GM23338 (cell line): ENCODE results near the gene MAGOH. TPM values are rescaled to one million over a fixed set of nuclear protein-coding genes. Genes with fewer than 3 reads are reported as not detected.

Experiments
- ATAC-seq: fragments of 200-7000 bp; cut with Tn5 transposase; 3 replicates; pipeline ENCODE4 v1.9.1; 2020
- DNase-seq: peaks from one replicate; pipeline ENCODE4 v3.0.0-alpha.2; 2015; ENCODE audit warnings: low spot score
- H2AFZ ChIP-seq: fragments of 200-600 bp; sonication (generic); 2 replicates; pipeline ENCODE4 v1.8.0; 2016; ENCODE audit warnings: antibody characterized with exemption, mild to moderate bottlenecking, moderate library complexity
- H3F3A ChIP-seq: fragments of 200-600 bp; sonication (generic); replicated peaks from 2 replicates; pipeline ENCODE4 v1.8.0; 2017; ENCODE audit warnings: antibody characterized with exemption, mixed run types, low read depth
- H3K27ac ChIP-seq: fragments of 200-600 bp; sonication (generic); 2 replicates; pipeline ENCODE4 v1.6.1; 2016; ENCODE audit warnings: low read depth
- H3K27me3 ChIP-seq: fragments of 200-600 bp; sonication (generic); 2 replicates; pipeline ENCODE4 v1.8.0; 2016; ENCODE audit warnings: mild to moderate bottlenecking, mixed run types, moderate library complexity; ENCODE audit not compliant: insufficient read depth
- H3K36me3 ChIP-seq: fragments of 200-600 bp; sonication (generic); 2 replicates; pipeline ENCODE4 v1.8.0; 2016; ENCODE audit warnings: mild to moderate bottlenecking; ENCODE audit not compliant: insufficient read depth
- H3K4me1 ChIP-seq: fragments of 200-600 bp; sonication (generic); 2 replicates; pipeline ENCODE4 v1.8.0; 2016; ENCODE audit warnings: mild to moderate bottlenecking, moderate library complexity; ENCODE audit not compliant: insufficient read depth
- H3K4me2 ChIP-seq: fragments of 200-600 bp; sonication (generic); 2 replicates; pipeline ENCODE4 v1.7.1; 2017; ENCODE audit warnings: mixed run types
- H3K4me3 ChIP-seq: fragments of 200-600 bp; sonication (generic); 2 replicates; pipeline ENCODE4 v1.6.1; 2016; ENCODE audit warnings: mixed run types
- H3K79me2 ChIP-seq: fragments of 200-600 bp; sonication (generic); replicated peaks from 2 replicates; pipeline ENCODE4 v1.8.0; 2017; ENCODE audit warnings: mild to moderate bottlenecking; ENCODE audit not compliant: insufficient read depth
- H3K9me2 ChIP-seq: fragments of 200-600 bp; sonication (generic); 2 replicates; pipeline ENCODE4 v1.8.0; 2017; ENCODE audit not compliant: insufficient read depth
- H4K20me1 ChIP-seq: fragments of 200-600 bp; sonication (generic); replicated peaks from 2 replicates; pipeline ENCODE4 v1.8.0; 2017; ENCODE audit warnings: mild to moderate bottlenecking; ENCODE audit not compliant: insufficient read depth
- H3K27ac Mint-ChIP-seq: 2 replicates; pipeline ENCODE4 v1.8.0; 2020; ENCODE audit warnings: inconsistent platforms, mild to moderate bottlenecking, moderate library complexity, mixed read lengths
- H3K27me3 Mint-ChIP-seq: 3 replicates; pipeline ENCODE4 v1.8.0; 2022; ENCODE audit warnings: low read depth, mild to moderate bottlenecking, moderate library complexity, mixed read lengths, inconsistent platforms; ENCODE audit not compliant: insufficient read depth, poor library complexity
- H3K36me3 Mint-ChIP-seq: 3 replicates; pipeline ENCODE4 v1.8.0; 2021; ENCODE audit warnings: low read depth, mild to moderate bottlenecking, inconsistent platforms, moderate library complexity, mixed read lengths
- H3K4me1 Mint-ChIP-seq: 3 replicates; pipeline ENCODE4 v1.8.0; 2020; ENCODE audit warnings: mild to moderate bottlenecking, inconsistent platforms, mixed read lengths
- H3K4me3 Mint-ChIP-seq: 3 replicates; pipeline ENCODE4 v1.8.0; 2021; ENCODE audit warnings: moderate library complexity, mild to moderate bottlenecking, inconsistent platforms, mixed read lengths
- H3K9me3 Mint-ChIP-seq: 3 replicates; pipeline ENCODE4 v1.8.0; 2020; ENCODE audit warnings: moderate library complexity, mild to moderate bottlenecking, inconsistent platforms, mixed read lengths
- CREB1 ChIP-seq: fragments of 250-450 bp; sonication (Bioruptor Pico); IDR thresholded peaks from 2 replicates; pipeline ENCODE4 v1.5.0; 2020; ENCODE audit warnings: low read depth, mild to moderate bottlenecking, moderate library complexity
- EZH2phosphoT487 ChIP-seq: fragments of 200-600 bp; sonication (generic); IDR thresholded peaks from one replicate; pipeline ENCODE4 v1.8.1; 2018; ENCODE audit warnings: antibody characterized with exemption; ENCODE audit not compliant: unreplicated experiment
- POLR2AphosphoS5 ChIP-seq: IDR thresholded peaks from 2 replicates; pipeline ENCODE4 v1.6.1; 2016; ENCODE audit warnings: antibody characterized with exemption, low read depth
- STAT1 ChIP-seq: IDR thresholded peaks from one replicate; pipeline ENCODE4 v1.6.1; 2016; ENCODE audit warnings: antibody characterized with exemption; ENCODE audit not compliant: unreplicated experiment
- ZNF114 ChIP-seq: fragments of 250-450 bp; sonication (Bioruptor Pico); IDR thresholded peaks from 2 replicates; pipeline ENCODE4 v1.5.0; 2020; ENCODE audit warnings: mild to moderate bottlenecking, moderate library complexity
- long read RNA-seq: library from polyadenylated mRNA; unstranded; transcript quantifications from one replicate; pipeline ENCODE4 v2.0.0, GENCODE V29; 2020; ENCODE audit not compliant: unreplicated experiment
- polyA plus RNA-seq: library from polyadenylated mRNA; unstranded; fragments of >200 nt; fragmentation: Nextera tagmentation; extraction: Ambion mirVana; gene quantifications from 2 replicates; pipeline ENCODE4 v1.2.1, GENCODE V29; 2016
- total RNA-seq: library from RNA; depleted of rRNA; stranded (reverse); fragments of >200 nt; shearing (Covaris generic); gene quantifications from 2 replicates; pipeline ENCODE4 v1.2.3, GENCODE V29; 2014; rRNA removed
- TF ChIP-seq, protein P1 (sequence below): IDR thresholded peaks from 2 replicates; pipeline ENCODE4 v1.6.1; 2016; ENCODE audit warnings: antibody characterized with exemption
- TF ChIP-seq, protein P2 (sequence below), 2 experiments: fragments of 200-600 bp in 1 of 2; sonication (generic) in 1 of 2; conservative IDR thresholded peaks; 2 replicates each; pipeline versions ENCODE4 v1.5.1 to v1.6.1; 2016 to 2017; ENCODE audit warnings: antibody characterized with exemption in 2 of 2, low read depth in 2 of 2, mild to moderate bottlenecking in 2 of 2, moderate library complexity in 1 of 2
- TF ChIP-seq, protein P3 (sequence below): IDR thresholded peaks from one replicate; pipeline ENCODE4 v1.6.1; 2018; ENCODE audit warnings: antibody characterized with exemption; ENCODE audit not compliant: unreplicated experiment

MAGOH gene
- total RNA-seq: 79.3 and 110 TPM in 2 replicates
- polyA plus RNA-seq: 181 and 185 TPM in 2 replicates
- long read RNA-seq, transcript MAGOH-202 (5 exons, 756 nt): major isoform, 11 of 16 reads
- long read RNA-seq, partial matches to known transcripts: 0 of 16 reads
- long read RNA-seq, other reads (novel, unspliced or antisense): 1 of 16 reads

GRCh38 chr1:53238197-53239155 lies at the start of gene MAGOH:
Gene MAGOH, minus strand, starts transcription at chr1:53238518. Its CDS starts 70 bp downstream, at chr1:53238448.
- Histone ChIP-seq H3K27ac (peak within 1 kb of the TSS; percentile 21; the same call in 1 of the 2 replicates), H3K4me1 (peaks cover 3% of the 10 kb centered on the region), H3K4me2 (peak within 1 kb of the TSS; percentile 99), H3K9me2 (no peaks in the 10 kb centered on the region), H3K4me3 (peak within 1 kb of the TSS; percentile 99), H3K36me3 (peaks cover 16% of the 10 kb centered on the region), H3K79me2 (peaks cover 29% of the 10 kb centered on the region), H3F3A (0 out of 2 replicates have a peak, but pooled peaks cover 4% of the 10 kb centered on the region), H3K27me3 (no peaks in the 10 kb centered on the region), H2AFZ (peak within 1 kb of the TSS; percentile 89), H4K20me1 (no peaks in the 10 kb centered on the region; the same call in 1 of the 2 replicates)
- ATAC-seq (peak; percentile 96), DNase-seq (peak; percentile 98)
- Mint-ChIP-seq H3K4me1 (peaks cover 7% of the 10 kb centered on the region), H3K36me3 (peaks cover 20% of the 10 kb centered on the region), H3K4me3 (peak within 1 kb of the TSS; percentile 92), H3K27ac (peak within 1 kb of the TSS; percentile 94), H3K9me3 (peaks cover 3% of the 10 kb centered on the region; the same call in 1 of the 3 replicates), H3K27me3 (peaks cover 16% of the 10 kb centered on the region)
- TF ChIP-seq, protein P1, sequence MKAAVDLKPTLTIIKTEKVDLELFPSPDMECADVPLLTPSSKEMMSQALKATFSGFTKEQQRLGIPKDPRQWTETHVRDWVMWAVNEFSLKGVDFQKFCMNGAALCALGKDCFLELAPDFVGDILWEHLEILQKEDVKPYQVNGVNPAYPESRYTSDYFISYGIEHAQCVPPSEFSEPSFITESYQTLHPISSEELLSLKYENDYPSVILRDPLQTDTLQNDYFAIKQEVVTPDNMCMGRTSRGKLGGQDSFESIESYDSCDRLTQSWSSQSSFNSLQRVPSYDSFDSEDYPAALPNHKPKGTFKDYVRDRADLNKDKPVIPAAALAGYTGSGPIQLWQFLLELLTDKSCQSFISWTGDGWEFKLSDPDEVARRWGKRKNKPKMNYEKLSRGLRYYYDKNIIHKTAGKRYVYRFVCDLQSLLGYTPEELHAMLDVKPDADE: peak; percentile 79
- no peak for TF ChIP-seq ZNF114
- no peak for TF ChIP-seq EZH2phosphoT487
- TF ChIP-seq CREB1: peak; percentile 99
- TF ChIP-seq, protein P2, sequence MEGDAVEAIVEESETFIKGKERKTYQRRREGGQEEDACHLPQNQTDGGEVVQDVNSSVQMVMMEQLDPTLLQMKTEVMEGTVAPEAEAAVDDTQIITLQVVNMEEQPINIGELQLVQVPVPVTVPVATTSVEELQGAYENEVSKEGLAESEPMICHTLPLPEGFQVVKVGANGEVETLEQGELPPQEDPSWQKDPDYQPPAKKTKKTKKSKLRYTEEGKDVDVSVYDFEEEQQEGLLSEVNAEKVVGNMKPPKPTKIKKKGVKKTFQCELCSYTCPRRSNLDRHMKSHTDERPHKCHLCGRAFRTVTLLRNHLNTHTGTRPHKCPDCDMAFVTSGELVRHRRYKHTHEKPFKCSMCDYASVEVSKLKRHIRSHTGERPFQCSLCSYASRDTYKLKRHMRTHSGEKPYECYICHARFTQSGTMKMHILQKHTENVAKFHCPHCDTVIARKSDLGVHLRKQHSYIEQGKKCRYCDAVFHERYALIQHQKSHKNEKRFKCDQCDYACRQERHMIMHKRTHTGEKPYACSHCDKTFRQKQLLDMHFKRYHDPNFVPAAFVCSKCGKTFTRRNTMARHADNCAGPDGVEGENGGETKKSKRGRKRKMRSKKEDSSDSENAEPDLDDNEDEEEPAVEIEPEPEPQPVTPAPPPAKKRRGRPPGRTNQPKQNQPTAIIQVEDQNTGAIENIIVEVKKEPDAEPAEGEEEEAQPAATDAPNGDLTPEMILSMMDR (conservative IDR thresholded peaks at IDR 0.05; ENCODE audit: low read depth in 2 of 2): no peak
- TF ChIP-seq POLR2AphosphoS5: peak; percentile 71
- TF ChIP-seq, protein P3, sequence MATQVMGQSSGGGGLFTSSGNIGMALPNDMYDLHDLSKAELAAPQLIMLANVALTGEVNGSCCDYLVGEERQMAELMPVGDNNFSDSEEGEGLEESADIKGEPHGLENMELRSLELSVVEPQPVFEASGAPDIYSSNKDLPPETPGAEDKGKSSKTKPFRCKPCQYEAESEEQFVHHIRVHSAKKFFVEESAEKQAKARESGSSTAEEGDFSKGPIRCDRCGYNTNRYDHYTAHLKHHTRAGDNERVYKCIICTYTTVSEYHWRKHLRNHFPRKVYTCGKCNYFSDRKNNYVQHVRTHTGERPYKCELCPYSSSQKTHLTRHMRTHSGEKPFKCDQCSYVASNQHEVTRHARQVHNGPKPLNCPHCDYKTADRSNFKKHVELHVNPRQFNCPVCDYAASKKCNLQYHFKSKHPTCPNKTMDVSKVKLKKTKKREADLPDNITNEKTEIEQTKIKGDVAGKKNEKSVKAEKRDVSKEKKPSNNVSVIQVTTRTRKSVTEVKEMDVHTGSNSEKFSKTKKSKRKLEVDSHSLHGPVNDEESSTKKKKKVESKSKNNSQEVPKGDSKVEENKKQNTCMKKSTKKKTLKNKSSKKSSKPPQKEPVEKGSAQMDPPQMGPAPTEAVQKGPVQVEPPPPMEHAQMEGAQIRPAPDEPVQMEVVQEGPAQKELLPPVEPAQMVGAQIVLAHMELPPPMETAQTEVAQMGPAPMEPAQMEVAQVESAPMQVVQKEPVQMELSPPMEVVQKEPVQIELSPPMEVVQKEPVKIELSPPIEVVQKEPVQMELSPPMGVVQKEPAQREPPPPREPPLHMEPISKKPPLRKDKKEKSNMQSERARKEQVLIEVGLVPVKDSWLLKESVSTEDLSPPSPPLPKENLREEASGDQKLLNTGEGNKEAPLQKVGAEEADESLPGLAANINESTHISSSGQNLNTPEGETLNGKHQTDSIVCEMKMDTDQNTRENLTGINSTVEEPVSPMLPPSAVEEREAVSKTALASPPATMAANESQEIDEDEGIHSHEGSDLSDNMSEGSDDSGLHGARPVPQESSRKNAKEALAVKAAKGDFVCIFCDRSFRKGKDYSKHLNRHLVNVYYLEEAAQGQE: no peak
- TF ChIP-seq STAT1: no peak
